GM12878 (cell line): ENCODE results near the gene FBXL7. TPM values are rescaled to one million over a fixed set of nuclear protein-coding genes. Genes with fewer than 3 reads are reported as not detected.

Experiments used
- ATAC-seq: fragments of 200-7000 bp; cut with Tn5 transposase; 3 replicates; pipeline ENCODE4 v1.9.1; 2020; ENCODE audit warnings: mild to moderate bottlenecking, moderate library complexity
- BruUV-seq: library from RNA; stranded (reverse); fragments of 400-500 nt; replicated peaks from 2 replicates; lab custom pipeline; 2021; lab: Mats Ljungman, UMichigan
- CTCF ChIA-PET: fragments of 300-600 bp; sonication (Branson Sonifier 250); formaldehyde crosslinking; extraction: SDS; loops from one replicate; lab custom pipeline; 2021; ENCODE audit warnings: inconsistent platforms; lab: Yijun Ruan, JAX
- POLR2A ChIA-PET: fragments of 350-600 bp; formaldehyde crosslinking; extraction: SDS; loops from one replicate; lab custom pipeline; 2021; ENCODE audit warnings: inconsistent platforms; lab: Charles Lee
- RAD21 ChIA-PET: fragments of 300-600 bp; sonication (Branson Sonifier 250); formaldehyde crosslinking; loops from one replicate; lab custom pipeline; 2023; ENCODE audit warnings: antibody characterized with exemption; ENCODE audit not compliant: unreplicated experiment; lab: Charles Lee
- SMC1A ChIA-PET: fragments of 300-600 bp; sonication (Branson Sonifier 250); formaldehyde crosslinking; loops from one replicate; lab custom pipeline; 2023; ENCODE audit not compliant: unreplicated experiment, uncharacterized antibody; lab: Charles Lee
- DNase-seq: peaks from one replicate; pipeline ENCODE4 v3.0.0-alpha.2; 2011; ENCODE audit warnings: low read depth, low spot score
- FAIRE-seq: peaks from 3 replicates; lab custom pipeline; 2011; peaks lifted over from hg19 to GRCh38; lab: Jason Lieb, UNC
- H2AFZ ChIP-seq: 2 replicates; pipeline ENCODE4 v1.6.0; 2011; ENCODE audit warnings: low read depth, low read length, control low read depth; ENCODE audit not compliant: control insufficient read depth
- H3K27ac ChIP-seq: 2 replicates; pipeline ENCODE4 v1.5.1; 2011; ENCODE audit warnings: control low read depth; ENCODE audit not compliant: control insufficient read depth, insufficient read depth
- H3K27me3 ChIP-seq, 2 experiments: replicated peaks in 1 of 2; 2 replicates each; pipeline versions ENCODE4 v1.6.0 to v1.6.1; 2011; ENCODE audit warnings: low read length in 1 of 2; ENCODE audit not compliant: control insufficient read depth in 2 of 2, insufficient read depth in 2 of 2
- H3K36me3 ChIP-seq, 2 experiments: 2 replicates each; pipeline ENCODE4 v1.5.1; 2011; ENCODE audit warnings: low read length in 1 of 2; ENCODE audit not compliant: control insufficient read depth in 2 of 2, insufficient read depth in 2 of 2
- H3K4me1 ChIP-seq: 2 replicates; pipeline ENCODE4 v1.6.1; 2011; ENCODE audit warnings: mild to moderate bottlenecking, low read length, moderate library complexity, mixed read lengths; ENCODE audit not compliant: control insufficient read depth, insufficient read depth
- H3K4me2 ChIP-seq: 2 replicates; pipeline ENCODE4 v1.6.0; 2011; ENCODE audit warnings: control low read depth; ENCODE audit not compliant: control insufficient read depth, insufficient read depth
- H3K4me3 ChIP-seq: fragments of 200-600 bp; sonication (generic); 2 replicates; pipeline ENCODE4 v1.5.1; 2016
- H3K79me2 ChIP-seq: 2 replicates; pipeline ENCODE4 v1.6.0; 2011; ENCODE audit warnings: low read length; ENCODE audit not compliant: control insufficient read depth, insufficient read depth
- H3K9ac ChIP-seq: 2 replicates; pipeline ENCODE4 v1.8.0; 2011; ENCODE audit warnings: low read length, control low read depth, mixed read lengths; ENCODE audit not compliant: control insufficient read depth, insufficient read depth
- H3K9me3 ChIP-seq: replicated peaks from 3 replicates; pipeline ENCODE4 v1.5.1; 2011; ENCODE audit warnings: mild to moderate bottlenecking, low read length; ENCODE audit not compliant: control insufficient read depth, insufficient read depth
- H4K20me1 ChIP-seq: 2 replicates; pipeline ENCODE4 v1.6.0; 2011; ENCODE audit not compliant: control insufficient read depth, insufficient read depth
- BACH1 ChIP-seq: fragments of 450-650 bp; IDR thresholded peaks from 2 replicates; pipeline ENCODE4 v1.6.1; 2017; ENCODE audit warnings: mild to moderate bottlenecking, borderline replicate concordance
- CREB1 ChIP-seq: IDR thresholded peaks from 2 replicates; pipeline ENCODE4 v1.6.1; 2012; ENCODE audit warnings: low read depth, mild to moderate bottlenecking, inconsistent platforms
- FOS ChIP-seq: IDR thresholded peaks from 3 replicates; pipeline ENCODE4 v1.6.1; 2011; ENCODE audit warnings: borderline replicate concordance; ENCODE audit not compliant: insufficient read length; ENCODE audit errors: extremely low read depth
- FOXK2 ChIP-seq: fragments of 450-650 bp; IDR thresholded peaks from 2 replicates; pipeline ENCODE4 v1.6.1; 2017; ENCODE audit warnings: mild to moderate bottlenecking, moderate library complexity
- HCFC1 ChIP-seq: fragments of 150-350 bp; IDR thresholded peaks from 2 replicates; pipeline ENCODE4 v1.6.1; 2014; ENCODE audit warnings: low read length
- IRF4 ChIP-seq: IDR thresholded peaks from 2 replicates; pipeline ENCODE4 v1.6.1; 2011; ENCODE audit warnings: low read depth, low read length
- KDM1A ChIP-seq: fragments of 200-600 bp; sonication (generic); IDR thresholded peaks from 2 replicates; pipeline ENCODE4 v1.6.1; 2016; ENCODE audit warnings: borderline replicate concordance
- PAX5 ChIP-seq: IDR thresholded peaks from 2 replicates; pipeline ENCODE4 v1.6.1; 2011; ENCODE audit warnings: low read depth, low read length, borderline replicate concordance
- PML ChIP-seq: IDR thresholded peaks from 2 replicates; pipeline ENCODE4 v1.6.1; 2012; ENCODE audit warnings: low read length, inconsistent platforms
- SIN3A ChIP-seq: IDR thresholded peaks from 2 replicates; pipeline ENCODE4 v1.6.1; 2012; ENCODE audit warnings: low read depth, low read length, improper control_type of control experiment
- SMARCA5 ChIP-seq: fragments of 450-650 bp; IDR thresholded peaks from 2 replicates; pipeline ENCODE4 v1.6.1; 2017; ENCODE audit warnings: mild to moderate bottlenecking
- STAT3 ChIP-seq: IDR thresholded peaks from 2 replicates; pipeline ENCODE4 v1.6.1; 2011; ENCODE audit warnings: low read depth, low read length, improper control_type of control experiment
- ZNF207 ChIP-seq: fragments of 450-650 bp; IDR thresholded peaks from 2 replicates; pipeline ENCODE4 v1.6.1; 2014; ENCODE audit warnings: antibody characterized with exemption, mild to moderate bottlenecking, borderline replicate concordance
- WGBS: methylation state at CpG from one replicate; pipeline ENCODE4 v1.1.6; 2016; ENCODE audit warnings: low lambda C conversion rate; ENCODE audit not compliant: insufficient replicate concordance, insufficient coverage; ENCODE audit errors: missing lambda C conversion rate; 5-methylcytosine and 5-hydroxymethylcytosine counted together
- in situ Hi-C: fragments of 300-500 bp; cut with MboI; formaldehyde crosslinking; loops from 9 replicates; pipeline ENCODE4 v1.14.3; 2018; ENCODE audit warnings: mixed read lengths
- intact Hi-C: fragments of 100-400 bp; cut with micrococcal nuclease; formaldehyde crosslinking; loops from one replicate; pipeline ENCODE4 v1.14.2; 2022; ENCODE audit not compliant: unreplicated experiment
- polyA plus RNA-seq, 11 experiments: library from polyadenylated mRNA; depleted of rRNA in 4 of 11; unstranded in 6 of 11; stranded (reverse) in 5 of 11; fragments of >200 nt; fragmentation: Nextera tagmentation in 4 of 11; fragmentation: Illumina TruSeq in 1 of 11; extraction: Ambion mirVana in 4 of 11; extraction: Trizol in 1 of 11; gene quantifications; 1 replicate in 1 of 11; 2 replicates in 10 of 11; pipeline versions ENCODE4 v1.2.1 to v1.2.3, GENCODE V29; 2011 to 2016; ENCODE audit warnings: inconsistent platforms in 2 of 11, missing spikeins in 2 of 11, low read depth in 1 of 11
- total RNA-seq, 4 experiments: library from RNA; depleted of rRNA in 3 of 4; stranded (reverse); fragments of >200 nt in 3 of 4; fragmentation: Illumina TruSeq in 1 of 4; extraction: Trizol in 1 of 4; gene quantifications; 2 replicates each; pipeline versions ENCODE4 v1.2.1 to v1.2.3, GENCODE V29; 2013 to 2021
- TF ChIP-seq, protein P1 (sequence below): fragments of 450-650 bp; IDR thresholded peaks from 2 replicates; pipeline ENCODE4 v1.6.1; 2014; ENCODE audit warnings: mild to moderate bottlenecking
- TF ChIP-seq, protein P2 (sequence below): fragments of 450-650 bp; IDR thresholded peaks from 2 replicates; pipeline ENCODE4 v1.6.1; 2017; ENCODE audit warnings: mild to moderate bottlenecking, low read depth, inconsistent platforms; ENCODE audit not compliant: poor library complexity, severe bottlenecking

FBXL7 gene
- total and polyA plus RNA-seq, 10 of the 15 experiments (the other 5 are each of a cell fraction or from before 2014, with no cell fraction given), result 0.03 to 0.44 (median 0.16) TPM

DNA sequence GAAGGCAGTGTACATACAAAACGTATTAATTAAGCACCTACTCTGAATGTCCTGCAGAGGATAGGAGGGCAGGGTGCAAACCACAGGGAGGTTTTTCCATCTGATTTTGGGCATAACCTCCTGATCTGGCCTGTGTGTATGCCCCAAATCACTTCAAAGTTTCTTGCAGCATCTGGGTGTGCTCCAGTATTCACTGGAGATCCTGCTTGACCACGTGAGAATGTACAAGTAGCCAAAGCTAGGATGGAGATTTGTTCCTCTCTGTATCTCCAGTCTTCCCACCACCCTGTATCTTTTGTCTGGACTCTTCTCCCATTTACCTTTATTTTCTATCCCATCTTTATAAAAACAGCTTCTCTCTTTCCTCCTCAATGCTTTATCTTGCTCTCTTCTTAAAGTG lies 207.7 kb downstream of the FBXL7 start:
- in situ Hi-C loops (no loop called here), intact Hi-C loops (no loop called here)
- H3K27ac ChIP-seq, result no peak overlapping the region
- H3K4me1 ChIP-seq, result no peaks in the 10 kb centered on the region
- H3K9me3 ChIP-seq, result no peaks in the 10 kb centered on the region
- H3K79me2 ChIP-seq, result no peaks in the 10 kb centered on the region
- ATAC-seq, result no peak
- H3K9ac ChIP-seq, result no peak overlapping the region
- H3K27me3 ChIP-seq, result no peaks in the 10 kb centered on the region
- TF ChIP-seq, protein P1, sequence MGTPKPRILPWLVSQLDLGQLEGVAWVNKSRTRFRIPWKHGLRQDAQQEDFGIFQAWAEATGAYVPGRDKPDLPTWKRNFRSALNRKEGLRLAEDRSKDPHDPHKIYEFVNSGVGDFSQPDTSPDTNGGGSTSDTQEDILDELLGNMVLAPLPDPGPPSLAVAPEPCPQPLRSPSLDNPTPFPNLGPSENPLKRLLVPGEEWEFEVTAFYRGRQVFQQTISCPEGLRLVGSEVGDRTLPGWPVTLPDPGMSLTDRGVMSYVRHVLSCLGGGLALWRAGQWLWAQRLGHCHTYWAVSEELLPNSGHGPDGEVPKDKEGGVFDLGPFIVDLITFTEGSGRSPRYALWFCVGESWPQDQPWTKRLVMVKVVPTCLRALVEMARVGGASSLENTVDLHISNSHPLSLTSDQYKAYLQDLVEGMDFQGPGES, result no peak
- TF ChIP-seq CREB1, result no peak
- TF ChIP-seq FOXK2, result no peak
- no peak for TF ChIP-seq PAX5
- no peak for TF ChIP-seq BACH1
- TF ChIP-seq PML, result no peak
- TF ChIP-seq HCFC1, result no peak
- TF ChIP-seq IRF4, result no peak
- no peak for TF ChIP-seq SIN3A
- TF ChIP-seq SMARCA5, result no peak
- no peak for TF ChIP-seq KDM1A
- no peak for TF ChIP-seq ZNF207
- TF ChIP-seq, protein P2, sequence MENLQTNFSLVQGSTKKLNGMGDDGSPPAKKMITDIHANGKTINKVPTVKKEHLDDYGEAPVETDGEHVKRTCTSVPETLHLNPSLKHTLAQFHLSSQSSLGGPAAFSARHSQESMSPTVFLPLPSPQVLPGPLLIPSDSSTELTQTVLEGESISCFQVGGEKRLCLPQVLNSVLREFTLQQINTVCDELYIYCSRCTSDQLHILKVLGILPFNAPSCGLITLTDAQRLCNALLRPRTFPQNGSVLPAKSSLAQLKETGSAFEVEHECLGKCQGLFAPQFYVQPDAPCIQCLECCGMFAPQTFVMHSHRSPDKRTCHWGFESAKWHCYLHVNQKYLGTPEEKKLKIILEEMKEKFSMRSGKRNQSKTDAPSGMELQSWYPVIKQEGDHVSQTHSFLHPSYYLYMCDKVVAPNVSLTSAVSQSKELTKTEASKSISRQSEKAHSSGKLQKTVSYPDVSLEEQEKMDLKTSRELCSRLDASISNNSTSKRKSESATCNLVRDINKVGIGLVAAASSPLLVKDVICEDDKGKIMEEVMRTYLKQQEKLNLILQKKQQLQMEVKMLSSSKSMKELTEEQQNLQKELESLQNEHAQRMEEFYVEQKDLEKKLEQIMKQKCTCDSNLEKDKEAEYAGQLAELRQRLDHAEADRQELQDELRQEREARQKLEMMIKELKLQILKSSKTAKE, result no peak
- TF ChIP-seq FOS, result no peak
- no peak for TF ChIP-seq STAT3
- TF ChIP-seq, all 136 proteins: peak for 0
- no peak for FAIRE-seq
- no TSS peak for BruUV-seq
- POLR2A ChIA-PET, result no interaction called here
- Histone ChIP-seq H3K36me3 (no peaks in the 10 kb centered on the region), H4K20me1 (no peaks in the 10 kb centered on the region), H3K4me3 (no peak overlapping the region), H2AFZ (no peak overlapping the region), H3K4me2 (no peak overlapping the region)
- RAD21 ChIA-PET, result no interaction called here
- SMC1A ChIA-PET, result no interaction called here
- no peak for DNase-seq
- CTCF ChIA-PET, result no interaction called here
- 0% methylated on average over 2 of the region's 2 CpGs for WGBS
